Measurements from ENCODE around the gene CISD3. TPM values are rescaled to one million over a fixed set of nuclear protein-coding genes. Genes with fewer than 3 reads are reported as not detected.

Gene CISD3
- total RNA-seq, 2 experiments from 2014 or later = 4.7 to 5.7 TPM

DNA sequence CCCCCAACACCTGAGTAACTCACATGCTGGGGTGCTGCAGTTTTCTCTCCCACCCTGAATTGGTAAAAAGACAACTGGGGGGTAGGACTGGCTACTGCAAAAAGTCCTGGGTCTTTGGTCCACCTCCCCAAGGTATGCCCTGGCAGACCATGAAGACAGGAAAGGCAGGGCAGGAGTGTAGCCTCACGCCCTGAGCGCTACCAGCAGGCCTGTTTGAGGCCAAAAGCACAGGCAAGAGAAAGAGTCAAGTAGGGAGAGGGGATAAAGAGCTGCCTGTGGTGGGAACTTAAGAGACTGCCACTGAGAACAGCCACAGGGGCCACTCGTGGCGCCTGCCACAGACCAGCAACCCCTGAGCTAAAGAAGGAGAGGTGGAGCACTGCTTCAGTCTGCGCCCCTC, 36.2 kb downstream of the CISD3 start:
- Histone ChIP-seq H3K4me1 (ENCODE audit: insufficient read depth, low read length) (peaks cover 4% of the 10 kb centered on the region), H3K36me3 (ENCODE audit: insufficient read depth, low read length) (peaks cover 89% of the 10 kb centered on the region), H3K4me3 (ENCODE audit: low read length) (no peak overlapping the region), H3K27me3 (ENCODE audit: control insufficient read depth in 1 of 2, insufficient read depth in 2 of 2, low read length in 2 of 2) (no peaks in the 10 kb centered on the region), H3K27ac (ENCODE audit: low read depth in 1 of 2, low read length in 2 of 2) (no peak overlapping the region), H3K9me3 (ENCODE audit: control insufficient read depth in 1 of 2, insufficient read depth in 1 of 2, low read length in 2 of 2) (no peaks in the 10 kb centered on the region)
- TF ChIP-seq, protein P1, sequence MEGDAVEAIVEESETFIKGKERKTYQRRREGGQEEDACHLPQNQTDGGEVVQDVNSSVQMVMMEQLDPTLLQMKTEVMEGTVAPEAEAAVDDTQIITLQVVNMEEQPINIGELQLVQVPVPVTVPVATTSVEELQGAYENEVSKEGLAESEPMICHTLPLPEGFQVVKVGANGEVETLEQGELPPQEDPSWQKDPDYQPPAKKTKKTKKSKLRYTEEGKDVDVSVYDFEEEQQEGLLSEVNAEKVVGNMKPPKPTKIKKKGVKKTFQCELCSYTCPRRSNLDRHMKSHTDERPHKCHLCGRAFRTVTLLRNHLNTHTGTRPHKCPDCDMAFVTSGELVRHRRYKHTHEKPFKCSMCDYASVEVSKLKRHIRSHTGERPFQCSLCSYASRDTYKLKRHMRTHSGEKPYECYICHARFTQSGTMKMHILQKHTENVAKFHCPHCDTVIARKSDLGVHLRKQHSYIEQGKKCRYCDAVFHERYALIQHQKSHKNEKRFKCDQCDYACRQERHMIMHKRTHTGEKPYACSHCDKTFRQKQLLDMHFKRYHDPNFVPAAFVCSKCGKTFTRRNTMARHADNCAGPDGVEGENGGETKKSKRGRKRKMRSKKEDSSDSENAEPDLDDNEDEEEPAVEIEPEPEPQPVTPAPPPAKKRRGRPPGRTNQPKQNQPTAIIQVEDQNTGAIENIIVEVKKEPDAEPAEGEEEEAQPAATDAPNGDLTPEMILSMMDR (IDR thresholded peaks at IDR 0.05) = no peak
- intact Hi-C loops (cut with DNase I, micrococcal nuclease) = no loop called here
- Mint-ChIP-seq H3K36me3 (ENCODE audit: low read depth) (peaks cover 96% of the 10 kb centered on the region), H3K9me3 (no peaks in the 10 kb centered on the region), H3K4me3 (no peak overlapping the region), H3K27ac (no peak overlapping the region), H3K4me1 (ENCODE audit: low read depth) (peaks cover 2% of the 10 kb centered on the region), H3K27me3 (no peaks in the 10 kb centered on the region)
- ChIA-PET POLR2A (no interaction called here), CTCF (no interaction called here)
- no peak for DNase-seq
- no peak for ATAC-seq (ENCODE audit: poor library complexity)

DNA sequence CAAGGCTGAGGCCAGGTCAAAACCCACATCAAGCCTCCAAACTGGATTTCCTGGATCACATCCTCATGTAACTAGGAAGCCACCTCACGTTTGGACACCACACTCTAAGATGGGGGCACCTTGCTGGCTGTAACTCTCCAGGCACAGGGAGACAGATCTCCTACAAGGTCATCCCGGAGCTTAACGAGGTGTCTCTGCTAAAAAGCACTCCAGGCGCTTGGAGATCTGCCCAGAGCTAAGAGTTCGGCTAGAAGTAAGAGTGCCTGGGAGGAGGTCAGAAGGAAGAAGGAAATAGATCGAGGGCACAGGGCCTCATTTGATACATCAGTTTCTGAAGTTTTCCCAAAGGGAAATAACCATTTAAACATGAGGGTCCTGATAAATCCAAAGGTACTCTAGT, 38.3 kb downstream of the CISD3 start:
- Histone ChIP-seq H3K9me3 (ENCODE audit: control insufficient read depth in 1 of 2, insufficient read depth in 1 of 2, low read length in 2 of 2) (no peaks in the 10 kb centered on the region), H3K36me3 (ENCODE audit: insufficient read depth, low read length) (peaks cover 90% of the 10 kb centered on the region), H3K27me3 (ENCODE audit: control insufficient read depth in 1 of 2, insufficient read depth in 2 of 2, low read length in 2 of 2) (no peaks in the 10 kb centered on the region), H3K4me1 (ENCODE audit: insufficient read depth, low read length) (no peaks in the 10 kb centered on the region), H3K4me3 (ENCODE audit: low read length) (no peak overlapping the region), H3K27ac (ENCODE audit: low read depth in 1 of 2, low read length in 2 of 2) (no peak overlapping the region)
- ATAC-seq (ENCODE audit: poor library complexity) (no peak), DNase-seq (no peak)
- TF ChIP-seq, protein P1 (IDR thresholded peaks at IDR 0.05) = no peak
- POLR2A ChIA-PET = interaction anchor here (0.6 to 1.0 kb wide), 2 partner anchors 12 to 14 kb away, joined by 3 read pairs; no protein-coding TSS in a partner anchor
- no peaks in the 10 kb centered on the region for H3K27me3 Mint-ChIP-seq
- no peaks in the 10 kb centered on the region for H3K4me1 Mint-ChIP-seq (ENCODE audit: low read depth)
- intact Hi-C loops (cut with DNase I, micrococcal nuclease) = no loop called here
- H3K9me3 Mint-ChIP-seq = no peaks in the 10 kb centered on the region
- peaks cover 95% of the 10 kb centered on the region for H3K36me3 Mint-ChIP-seq (ENCODE audit: low read depth)
- no peak overlapping the region for H3K27ac Mint-ChIP-seq
- no peak overlapping the region for H3K4me3 Mint-ChIP-seq
- CTCF ChIA-PET = no interaction called here

DNA sequence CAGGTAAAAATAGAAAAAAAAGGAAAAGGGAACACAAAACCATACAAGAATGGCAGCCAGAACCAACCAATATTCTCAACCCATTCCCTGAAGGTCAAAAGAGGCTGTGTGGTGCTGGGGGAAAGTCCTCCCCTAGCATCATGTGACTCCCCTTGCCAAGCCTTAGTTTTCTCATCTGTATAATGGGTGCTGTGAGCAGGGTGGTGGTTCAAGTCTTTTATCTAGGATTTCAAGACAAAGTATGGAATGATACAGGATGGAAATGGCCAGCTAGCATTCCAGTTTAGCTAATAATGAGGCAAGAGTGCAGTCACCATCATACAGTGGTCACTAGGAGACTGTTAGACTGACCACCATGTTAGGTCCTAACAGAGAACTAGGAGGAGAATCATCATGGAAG, 43.1 kb downstream of the CISD3 start:
- no peaks in the 10 kb centered on the region for H3K9me3 Mint-ChIP-seq
- H3K27ac Mint-ChIP-seq = no peak overlapping the region
- TF ChIP-seq, protein P1 (IDR thresholded peaks at IDR 0.05) = no peak
- DNase-seq (no peak), ATAC-seq (ENCODE audit: poor library complexity) (no peak)
- no peaks in the 10 kb centered on the region for H3K4me1 Mint-ChIP-seq (ENCODE audit: low read depth)
- intact Hi-C loops (cut with DNase I, micrococcal nuclease) = no loop called here
- no peak overlapping the region for H3K27ac ChIP-seq (ENCODE audit: low read depth in 1 of 2, low read length in 2 of 2)
- no peaks in the 10 kb centered on the region for H3K4me1 ChIP-seq (ENCODE audit: insufficient read depth, low read length)
- H3K36me3 ChIP-seq (ENCODE audit: insufficient read depth, low read length) = peaks cover 85% of the 10 kb centered on the region
- CTCF ChIA-PET = no interaction called here
- POLR2A ChIA-PET = no interaction called here
- no peaks in the 10 kb centered on the region for H3K27me3 Mint-ChIP-seq
- H3K36me3 Mint-ChIP-seq (ENCODE audit: low read depth) = peaks cover 80% of the 10 kb centered on the region
- H3K27me3 ChIP-seq (ENCODE audit: control insufficient read depth in 1 of 2, insufficient read depth in 2 of 2, low read length in 2 of 2) = no peaks in the 10 kb centered on the region
- no peaks in the 10 kb centered on the region for H3K9me3 ChIP-seq (ENCODE audit: control insufficient read depth in 1 of 2, insufficient read depth in 1 of 2, low read length in 2 of 2)
- H3K4me3 Mint-ChIP-seq = no peak overlapping the region
- no peak overlapping the region for H3K4me3 ChIP-seq (ENCODE audit: low read length)

Measured in CD4-positive, alpha-beta T cell (primary cell).